GM10266 (cell line): ENCODE measurements around the gene CCDC136.

Experiments
- DNase-seq: peaks from one replicate; pipeline ENCODE4 v3.0.0; 2012; ENCODE audit errors: extremely low spot score
- TF ChIP-seq, protein P1 (sequence below): IDR thresholded peaks from 2 replicates; pipeline ENCODE4 v1.5.1; 2012; ENCODE audit warnings: mild to moderate bottlenecking, low read depth; ENCODE audit not compliant: control insufficient read depth, insufficient read depth; ENCODE audit errors: missing control alignments

Gene CCDC136

DNA sequence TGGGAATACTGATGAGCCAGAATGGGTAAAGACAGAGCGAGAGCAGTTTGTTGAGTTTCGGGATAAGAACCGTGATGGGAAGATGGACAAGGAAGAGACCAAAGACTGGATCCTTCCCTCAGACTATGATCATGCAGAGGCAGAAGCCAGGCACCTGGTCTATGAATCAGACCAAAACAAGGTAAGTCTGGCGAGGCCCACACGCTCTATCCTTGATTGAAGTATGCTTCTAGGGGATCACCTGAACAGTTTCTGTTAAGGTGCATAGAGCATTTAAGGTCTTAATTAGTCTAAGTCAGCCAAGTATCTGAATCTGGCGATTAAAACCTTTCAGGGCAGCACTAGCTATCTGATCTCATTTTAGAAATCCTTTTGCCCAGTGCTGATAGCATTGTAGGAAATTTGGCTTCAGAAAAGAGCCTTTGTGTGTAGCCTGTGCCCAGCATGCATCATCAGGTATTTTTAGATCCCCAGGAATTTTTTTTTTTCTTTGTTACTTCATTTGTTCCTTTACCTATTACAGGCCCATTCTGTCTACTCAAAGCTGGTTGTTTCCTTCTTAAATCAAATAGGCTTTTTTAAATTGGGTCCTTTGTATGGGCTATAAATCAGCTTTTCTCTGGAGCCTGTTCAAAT, 24.2 kb upstream of the CCDC136 start:
- no peak for DNase-seq
- TF ChIP-seq, protein P1, sequence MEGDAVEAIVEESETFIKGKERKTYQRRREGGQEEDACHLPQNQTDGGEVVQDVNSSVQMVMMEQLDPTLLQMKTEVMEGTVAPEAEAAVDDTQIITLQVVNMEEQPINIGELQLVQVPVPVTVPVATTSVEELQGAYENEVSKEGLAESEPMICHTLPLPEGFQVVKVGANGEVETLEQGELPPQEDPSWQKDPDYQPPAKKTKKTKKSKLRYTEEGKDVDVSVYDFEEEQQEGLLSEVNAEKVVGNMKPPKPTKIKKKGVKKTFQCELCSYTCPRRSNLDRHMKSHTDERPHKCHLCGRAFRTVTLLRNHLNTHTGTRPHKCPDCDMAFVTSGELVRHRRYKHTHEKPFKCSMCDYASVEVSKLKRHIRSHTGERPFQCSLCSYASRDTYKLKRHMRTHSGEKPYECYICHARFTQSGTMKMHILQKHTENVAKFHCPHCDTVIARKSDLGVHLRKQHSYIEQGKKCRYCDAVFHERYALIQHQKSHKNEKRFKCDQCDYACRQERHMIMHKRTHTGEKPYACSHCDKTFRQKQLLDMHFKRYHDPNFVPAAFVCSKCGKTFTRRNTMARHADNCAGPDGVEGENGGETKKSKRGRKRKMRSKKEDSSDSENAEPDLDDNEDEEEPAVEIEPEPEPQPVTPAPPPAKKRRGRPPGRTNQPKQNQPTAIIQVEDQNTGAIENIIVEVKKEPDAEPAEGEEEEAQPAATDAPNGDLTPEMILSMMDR: no peak

DNA sequence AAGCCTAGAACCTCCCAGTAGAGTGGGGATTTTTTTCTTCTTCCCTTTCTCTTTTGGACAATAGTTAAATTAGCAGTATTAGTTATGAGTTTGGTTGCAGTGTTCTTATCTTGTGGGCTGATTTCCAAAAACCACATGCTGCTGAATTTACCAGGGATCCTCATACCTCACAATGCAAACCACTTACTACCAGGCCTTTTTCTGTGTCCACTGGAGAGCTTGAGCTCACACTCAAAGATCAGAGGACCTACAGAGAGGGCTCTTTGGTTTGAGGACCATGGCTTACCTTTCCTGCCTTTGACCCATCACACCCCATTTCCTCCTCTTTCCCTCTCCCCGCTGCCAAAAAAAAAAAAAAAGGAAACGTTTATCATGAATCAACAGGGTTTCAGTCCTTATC, 21.5 kb upstream of the CCDC136 start:
- TF ChIP-seq, protein P1: no peak
- DNase-seq: no peak

DNA sequence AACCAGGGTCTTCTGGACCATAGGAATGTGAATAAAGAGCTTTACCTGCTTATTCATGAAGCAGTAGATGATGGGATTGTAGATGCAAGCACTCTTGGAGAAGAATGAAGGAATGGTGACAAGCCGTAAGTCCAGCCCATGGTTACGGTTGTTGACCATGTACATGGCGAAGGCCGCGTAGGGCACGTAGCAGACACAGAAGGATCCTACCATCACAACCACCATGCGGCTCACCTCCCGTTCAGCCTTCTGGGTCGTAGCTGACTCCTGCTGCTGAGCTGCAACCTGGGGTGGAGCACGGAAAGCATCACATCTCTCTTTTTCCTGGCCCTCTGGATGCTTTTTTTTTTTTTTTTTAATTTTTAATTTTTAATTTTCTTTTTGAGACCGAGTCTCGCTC, 18.2 kb upstream of the CCDC136 start:
- TF ChIP-seq, protein P1: no peak
- DNase-seq: no peak

DNA sequence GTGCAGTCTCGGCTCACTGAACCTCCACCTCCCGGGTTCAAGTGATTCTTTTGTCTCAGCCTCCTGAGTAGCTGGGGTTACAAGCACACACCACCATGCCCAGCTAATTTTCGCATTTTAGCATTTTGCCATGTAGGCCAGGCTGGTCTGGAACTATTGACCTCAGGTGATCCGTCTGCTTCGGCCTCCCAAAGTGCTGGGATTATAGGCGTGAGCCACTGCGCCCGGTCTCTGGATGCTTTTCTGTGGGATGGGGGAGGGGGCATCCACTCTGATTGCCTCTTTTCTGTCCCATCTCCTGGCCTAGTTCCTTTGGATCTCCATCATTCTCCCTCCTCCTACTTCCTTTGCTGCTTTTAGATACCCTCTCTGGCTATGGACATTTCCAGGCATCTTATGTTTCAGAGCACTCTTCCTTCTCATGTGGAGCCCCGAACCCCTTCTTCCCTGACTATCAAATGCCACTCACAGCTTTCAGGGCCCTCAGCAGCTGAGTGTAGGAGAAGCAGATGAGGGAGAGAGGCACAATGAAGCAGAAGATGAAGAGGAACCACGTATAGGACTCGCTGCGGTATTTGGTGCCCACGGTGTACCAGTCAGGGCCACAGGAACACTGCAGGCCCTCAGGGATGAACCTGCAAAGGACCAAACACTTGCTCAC, 17.6 kb upstream of the CCDC136 start:
- no peak for DNase-seq
- TF ChIP-seq, protein P1: no peak

DNA sequence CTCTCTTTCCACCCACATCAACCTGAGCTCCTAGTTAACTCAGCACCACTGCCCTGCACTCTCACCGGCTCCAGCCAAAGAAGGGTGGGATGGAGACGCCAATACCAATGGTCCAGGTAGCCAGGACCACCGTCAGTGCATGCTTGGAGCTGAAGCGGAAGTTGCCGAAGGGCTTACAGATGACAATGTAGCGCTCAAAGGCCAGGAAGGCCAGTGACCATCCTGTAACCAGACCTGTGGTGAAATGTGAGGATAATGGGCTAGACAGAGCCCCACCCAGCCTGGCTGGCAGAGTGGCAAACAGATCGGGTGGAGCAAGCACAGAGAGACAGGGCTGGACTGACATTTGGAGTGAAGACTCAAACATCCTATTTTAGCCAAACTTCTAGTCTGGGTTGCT, 16.8 kb upstream of the CCDC136 start:
- TF ChIP-seq, protein P1: no peak
- DNase-seq: no peak

DNA sequence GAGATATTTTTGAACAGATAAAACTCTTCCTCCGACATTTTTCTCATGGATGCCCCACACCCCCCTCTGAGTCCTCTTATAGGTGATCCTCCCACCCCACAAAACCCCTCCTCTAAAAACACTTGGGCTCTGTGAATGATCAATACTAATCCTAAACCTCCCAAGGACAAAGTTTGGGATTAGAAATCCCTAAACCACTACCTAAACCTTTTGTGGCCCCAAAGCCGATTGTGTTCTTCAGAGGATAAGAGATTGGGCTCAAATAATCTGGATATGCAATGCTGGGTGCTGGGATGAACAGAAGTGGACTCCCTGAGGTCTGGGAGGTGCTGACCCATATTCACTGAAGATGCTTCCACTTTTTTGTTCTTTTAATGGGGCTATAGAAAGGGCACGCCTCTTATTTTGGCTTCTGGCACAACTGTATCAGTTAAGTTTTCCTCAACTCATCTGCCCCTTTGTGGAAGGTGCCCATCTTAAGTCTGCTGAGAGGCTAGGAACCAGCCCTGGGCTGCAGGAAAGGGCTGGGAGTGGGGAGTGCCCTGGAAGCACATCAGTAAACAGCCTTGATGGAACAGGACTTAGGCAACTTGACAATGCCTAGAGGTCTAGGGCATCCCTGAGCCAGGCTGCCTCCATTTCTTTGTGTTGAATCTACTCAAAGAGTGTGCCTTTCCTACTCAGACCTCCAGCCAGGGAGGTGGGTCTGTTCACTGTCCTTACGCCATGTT, 15.9 kb upstream of the CCDC136 start, which contains the start of gene OPN1SW:
Gene OPN1SW, minus strand, starts transcription at position 51 of the 731 bp plus-strand sequence. Its CDS starts 13 bp downstream, at position 38.
- TF ChIP-seq, protein P1: no peak
- DNase-seq: no peak
